COLO829 (cell line): Measurements from ENCODE around the gene ZSCAN22.
"Not testable (repeated sequence)": the region's sequence is repeated elsewhere in the genome, so short reads cannot be mapped to it uniquely, and the experiment has no call there.

Experiments used
- DNase-seq: peaks from one replicate; pipeline ENCODE4 v3.0.0; 2012; ENCODE audit warnings: low spot score

ZSCAN22 gene

DNA sequence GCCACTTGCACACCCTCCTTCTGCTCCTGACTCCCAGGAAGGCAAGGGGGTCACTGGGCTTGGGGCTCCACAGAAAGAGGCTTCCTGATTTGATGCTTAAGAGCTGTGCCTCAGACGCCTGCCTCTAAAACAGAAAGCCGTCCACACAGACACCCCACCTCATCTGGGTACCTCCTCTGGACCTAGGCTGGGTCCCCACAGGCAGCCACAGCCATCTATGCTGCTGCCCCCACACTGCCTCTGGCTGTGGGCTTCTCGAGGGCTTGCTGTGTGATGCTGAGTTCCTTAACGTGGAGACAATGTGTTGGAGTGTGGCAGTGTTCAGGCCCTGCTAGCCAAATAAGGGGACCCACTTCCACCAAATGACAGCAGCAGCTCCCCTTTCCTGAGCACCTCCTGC lies 8.5 kb upstream of the ZSCAN22 start:
- DNase-seq: no peak

DNA sequence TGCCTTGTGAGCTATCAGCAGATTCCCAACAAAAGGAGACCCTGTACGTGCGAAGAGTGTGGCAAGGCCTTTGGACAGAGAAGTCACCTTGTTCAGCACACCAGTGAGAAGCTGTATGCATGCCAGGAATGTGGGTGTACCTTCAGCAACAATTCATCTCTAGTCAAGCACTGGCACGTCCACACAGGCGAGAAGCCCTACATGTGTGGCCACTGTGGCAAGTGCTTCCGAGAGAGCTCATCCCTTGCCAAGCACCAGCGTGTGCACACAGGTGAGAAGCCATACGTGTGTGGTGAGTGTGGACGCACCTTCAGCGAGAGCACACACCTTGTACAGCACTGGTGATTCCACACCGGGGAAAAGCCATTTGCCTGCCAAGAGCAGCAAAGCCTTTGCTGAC lies 7.6 kb upstream of the ZSCAN22 start:
- no peak for DNase-seq

DNA sequence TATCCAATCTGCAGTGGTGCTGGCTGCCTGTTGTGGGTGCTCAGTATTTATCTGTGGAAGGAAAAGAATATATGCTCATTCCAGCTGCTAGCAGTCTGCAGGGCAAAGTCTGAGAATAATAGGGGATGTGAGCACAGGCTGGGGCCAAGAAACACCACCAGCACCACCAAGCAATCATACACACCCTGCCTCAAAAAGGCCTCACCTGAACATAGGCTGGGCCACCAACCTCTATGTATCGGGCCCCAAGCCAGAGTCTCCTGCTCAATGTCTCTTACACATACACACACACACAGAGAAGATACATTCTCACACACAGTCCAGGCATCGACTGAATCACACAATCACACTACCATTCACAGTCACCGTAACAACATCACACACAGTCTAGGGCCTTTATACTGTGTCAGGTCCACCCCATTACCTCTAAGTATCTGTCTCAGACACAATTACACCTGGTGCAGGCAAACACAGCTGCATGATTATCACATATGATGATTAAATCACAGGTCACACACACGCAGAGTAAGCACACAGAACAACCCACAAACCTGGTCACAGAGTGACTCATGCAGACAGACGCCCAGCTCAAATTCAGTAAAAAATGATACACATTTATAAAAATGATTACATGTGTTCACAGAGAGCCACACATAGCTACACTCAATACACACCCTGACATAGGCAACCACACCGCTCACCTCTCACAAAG lies 1.3 kb upstream of the ZSCAN22 start:
- no peak for DNase-seq

DNA sequence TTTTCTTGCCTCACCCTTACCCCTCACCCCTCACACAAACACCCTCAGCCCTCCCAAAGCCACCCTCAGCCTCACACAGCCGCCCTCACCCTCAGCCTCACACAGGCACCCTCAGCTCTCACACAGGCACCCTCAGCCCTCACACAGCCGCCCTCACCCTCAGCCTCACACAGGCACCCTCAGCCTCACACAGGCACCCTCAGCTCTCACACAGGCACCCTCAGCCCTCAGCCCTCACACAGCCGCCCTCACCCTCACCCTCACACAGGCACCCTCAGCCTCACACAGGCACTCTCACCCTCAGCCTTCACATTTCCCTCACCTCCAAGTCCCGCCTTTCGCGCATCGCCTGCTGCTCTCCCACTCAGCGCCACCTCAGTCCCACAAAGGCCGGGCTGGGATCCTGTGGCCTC lies 287 bp upstream of the ZSCAN22 start:
- no peak for DNase-seq

DNA sequence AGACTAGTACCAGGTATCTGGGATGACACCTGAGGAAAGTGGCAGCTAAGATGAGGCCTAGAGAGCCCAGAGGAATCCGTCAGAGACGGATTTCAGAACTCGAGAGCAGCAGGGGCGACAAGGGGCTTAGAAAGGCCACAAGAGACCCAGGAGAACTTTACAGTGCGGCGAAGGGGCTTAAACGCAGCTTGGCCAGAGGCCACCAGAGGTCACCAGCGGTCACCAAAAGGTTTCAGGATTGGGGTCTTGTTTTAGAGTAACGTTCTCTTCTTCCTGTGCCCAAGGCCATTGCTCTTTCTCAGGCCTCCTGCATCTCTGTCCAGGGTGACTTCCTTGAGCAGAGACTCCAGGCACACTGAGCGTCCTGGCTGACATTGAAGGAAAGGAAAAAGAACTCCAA lies 2.2 kb downstream of the ZSCAN22 start:
- DNase-seq: no peak

DNA sequence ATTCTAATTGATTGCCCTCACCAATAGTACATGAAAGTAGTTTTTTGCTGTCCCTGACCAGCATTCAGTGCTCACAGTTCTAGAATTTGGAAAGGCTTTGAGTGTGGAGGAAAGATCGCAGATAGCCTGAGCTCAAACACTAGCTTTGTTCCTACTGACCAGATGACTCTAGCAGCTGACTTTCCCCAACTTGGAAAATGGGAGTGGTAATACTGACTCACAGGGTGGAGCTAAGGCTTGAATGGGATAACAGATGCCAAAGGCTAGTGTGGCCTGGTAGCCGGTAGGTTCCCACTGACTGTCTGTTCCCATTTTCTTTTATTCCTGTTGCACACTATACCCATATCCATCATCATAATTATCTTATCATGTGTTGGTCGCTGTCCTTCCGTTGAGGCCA lies 3.7 kb downstream of the ZSCAN22 start:
- DNase-seq: peak; percentile 98

DNA sequence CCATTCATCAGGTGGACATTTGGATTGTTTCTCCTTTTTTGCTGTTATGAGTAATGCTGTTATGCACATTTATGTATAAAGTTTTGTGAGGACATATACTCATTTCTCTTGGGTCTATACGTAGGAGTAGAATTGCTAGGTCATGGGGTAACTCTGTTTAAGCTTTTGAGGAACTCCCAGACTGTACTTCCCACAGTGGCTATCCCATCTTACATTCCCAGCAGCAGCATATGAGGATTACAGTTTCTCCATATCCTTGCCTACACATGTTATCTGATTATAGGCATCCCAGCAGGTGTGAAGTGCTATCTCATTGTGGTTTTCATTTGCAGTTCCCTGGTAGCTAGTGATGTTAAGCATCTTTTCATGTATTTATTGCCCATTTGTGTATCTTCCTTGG lies 5.9 kb downstream of the ZSCAN22 start:
- no peak for DNase-seq

DNA sequence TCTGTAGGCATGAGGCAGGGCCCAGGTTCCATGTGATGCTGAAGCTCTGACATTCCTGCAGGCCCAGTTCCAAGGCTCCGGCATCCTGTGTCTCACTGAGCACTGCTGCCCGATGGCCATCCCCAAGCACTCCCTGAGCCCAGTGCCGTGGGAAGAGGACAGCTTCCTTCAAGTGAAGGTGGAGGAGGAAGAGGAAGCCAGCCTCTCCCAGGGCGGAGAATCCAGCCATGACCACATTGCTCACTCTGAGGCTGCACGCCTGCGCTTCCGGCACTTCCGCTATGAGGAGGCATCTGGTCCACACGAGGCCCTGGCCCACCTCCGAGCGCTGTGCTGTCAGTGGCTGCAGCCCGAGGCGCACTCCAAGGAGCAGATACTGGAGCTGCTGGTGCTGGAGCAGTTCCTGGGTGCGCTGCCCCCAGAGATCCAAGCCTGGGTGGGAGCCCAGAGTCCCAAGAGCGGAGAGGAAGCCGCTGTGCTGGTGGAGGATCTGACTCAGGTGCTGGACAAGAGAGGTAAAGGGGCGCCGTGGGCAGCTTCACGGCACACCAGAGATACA lies 8.0 kb downstream of the ZSCAN22 start:
- DNase-seq: no peak

DNA sequence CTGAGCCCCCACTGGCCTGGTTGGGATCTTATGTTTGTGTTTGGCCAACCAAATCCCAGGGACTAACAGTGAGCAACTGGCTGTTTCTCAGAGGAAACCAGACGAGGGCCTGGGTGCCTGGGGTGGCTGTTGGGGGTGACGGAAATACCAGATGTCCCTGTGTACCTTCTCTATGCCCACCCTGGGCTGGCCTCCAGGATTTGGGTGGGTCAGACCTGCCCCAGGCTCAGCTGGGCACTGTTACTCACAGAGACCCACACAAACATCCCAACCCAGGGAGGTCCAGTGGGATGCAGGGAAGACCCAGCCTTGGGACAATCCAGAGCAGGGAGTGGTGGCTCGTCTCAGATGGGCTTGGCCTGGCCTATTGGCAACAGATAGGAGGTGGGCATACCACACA lies 8.8 kb downstream of the ZSCAN22 start:
- DNase-seq: no peak

DNA sequence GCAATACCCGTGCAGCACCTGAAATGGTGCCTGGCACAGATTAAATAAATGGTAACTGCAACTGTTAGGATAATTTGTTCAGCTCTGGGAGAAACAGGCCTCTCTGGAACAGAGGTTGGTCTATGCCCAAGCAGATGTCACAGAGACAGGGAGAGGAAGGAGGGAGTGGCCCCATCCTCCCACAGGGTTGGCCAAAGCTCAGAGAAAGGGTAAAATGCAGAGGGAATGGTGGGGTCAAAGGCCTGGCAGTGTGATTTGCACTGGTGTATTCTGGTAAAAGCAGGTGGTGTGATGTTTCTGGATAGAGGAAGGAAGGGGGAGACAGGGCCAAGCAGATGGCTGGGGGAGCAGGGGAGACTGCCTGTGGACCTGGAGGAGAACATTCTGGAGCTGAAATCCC lies 9.4 kb downstream of the ZSCAN22 start:
- DNase-seq: no peak

DNA sequence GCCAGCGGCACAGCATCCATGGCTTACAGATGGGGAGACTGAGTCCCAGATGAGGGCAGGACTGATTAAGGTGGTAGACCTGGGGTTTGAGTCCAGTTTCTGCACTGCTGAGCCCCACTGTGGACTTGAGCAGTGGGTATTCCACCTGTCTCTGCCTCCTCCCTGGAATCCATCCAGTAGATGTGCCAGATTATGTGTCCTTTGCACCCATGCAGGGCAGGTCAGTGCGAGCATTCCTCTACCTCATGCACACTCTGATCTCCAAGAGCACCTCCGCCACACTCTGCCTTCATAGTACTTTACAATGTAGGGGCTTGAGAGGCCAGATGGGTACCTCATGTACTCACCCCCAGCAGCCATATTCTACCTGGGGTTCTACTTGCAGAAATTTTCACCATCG lies 10.0 kb downstream of the ZSCAN22 start:
- no peak for DNase-seq

DNA sequence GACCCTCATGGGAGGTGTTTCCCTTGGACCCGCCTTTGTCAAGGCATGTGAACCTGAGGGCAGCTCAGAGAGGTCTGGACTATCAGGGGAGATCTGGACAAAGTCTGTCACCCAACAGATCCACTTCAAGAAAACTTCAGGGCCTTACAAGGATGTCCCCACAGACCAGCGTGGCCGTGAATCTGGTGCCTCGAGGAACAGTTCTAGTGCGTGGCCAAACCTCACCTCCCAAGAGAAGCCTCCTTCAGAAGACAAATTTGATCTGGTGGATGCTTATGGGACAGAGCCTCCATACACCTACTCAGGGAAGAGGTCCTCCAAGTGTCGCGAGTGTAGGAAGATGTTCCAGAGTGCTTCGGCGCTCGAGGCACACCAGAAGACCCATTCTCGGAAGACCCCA lies 11.5 kb downstream of the ZSCAN22 start:
- DNase-seq: no peak

DNA sequence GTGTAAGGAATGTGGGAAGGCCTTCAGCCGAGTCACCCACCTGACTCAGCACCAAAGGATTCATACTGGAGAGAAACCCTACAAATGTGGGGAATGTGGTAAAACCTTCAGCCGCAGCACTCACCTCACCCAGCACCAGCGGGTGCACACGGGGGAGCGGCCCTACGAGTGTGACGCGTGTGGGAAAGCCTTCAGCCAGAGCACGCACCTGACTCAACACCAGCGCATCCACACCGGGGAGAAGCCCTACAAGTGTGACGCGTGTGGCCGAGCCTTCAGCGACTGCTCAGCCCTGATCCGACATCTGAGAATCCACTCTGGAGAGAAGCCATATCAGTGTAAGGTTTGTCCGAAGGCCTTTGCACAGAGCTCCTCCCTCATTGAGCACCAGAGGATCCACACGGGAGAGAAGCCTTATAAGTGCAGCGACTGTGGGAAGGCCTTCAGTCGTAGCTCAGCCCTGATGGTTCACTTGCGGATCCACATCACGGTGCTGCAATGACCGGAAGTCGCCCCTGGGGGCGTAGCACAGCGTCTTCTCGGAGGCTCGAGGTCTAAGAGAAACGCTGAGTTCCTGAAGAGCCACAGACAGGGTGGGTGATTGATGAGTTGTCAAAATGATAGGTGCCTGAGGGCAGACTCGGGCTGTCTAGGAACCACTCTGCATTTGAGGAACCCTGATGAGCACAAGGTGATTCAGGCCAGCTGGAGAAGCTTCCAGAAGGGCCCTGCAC lies 12.2 kb downstream of the ZSCAN22 start:
- DNase-seq: no peak

DNA sequence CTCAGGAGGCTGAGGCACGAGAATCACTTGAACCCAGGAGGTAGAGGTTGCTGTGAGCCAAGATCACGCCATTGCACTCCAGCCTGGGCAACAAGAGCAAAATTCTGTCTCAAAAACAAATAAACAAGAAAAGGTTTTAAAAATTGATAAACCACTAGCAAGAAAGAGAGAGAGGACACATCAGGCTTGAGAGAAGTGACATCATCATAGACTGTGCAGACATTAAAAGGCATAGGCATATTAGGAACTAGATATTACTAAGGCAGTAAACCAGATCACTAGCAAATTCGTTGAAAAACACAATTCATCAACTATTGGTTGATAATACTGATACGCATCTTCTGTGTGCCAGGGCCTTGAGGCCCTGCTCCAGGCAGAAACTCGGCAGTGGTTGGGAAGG lies 18.8 kb downstream of the ZSCAN22 start:
- no peak for DNase-seq

DNA sequence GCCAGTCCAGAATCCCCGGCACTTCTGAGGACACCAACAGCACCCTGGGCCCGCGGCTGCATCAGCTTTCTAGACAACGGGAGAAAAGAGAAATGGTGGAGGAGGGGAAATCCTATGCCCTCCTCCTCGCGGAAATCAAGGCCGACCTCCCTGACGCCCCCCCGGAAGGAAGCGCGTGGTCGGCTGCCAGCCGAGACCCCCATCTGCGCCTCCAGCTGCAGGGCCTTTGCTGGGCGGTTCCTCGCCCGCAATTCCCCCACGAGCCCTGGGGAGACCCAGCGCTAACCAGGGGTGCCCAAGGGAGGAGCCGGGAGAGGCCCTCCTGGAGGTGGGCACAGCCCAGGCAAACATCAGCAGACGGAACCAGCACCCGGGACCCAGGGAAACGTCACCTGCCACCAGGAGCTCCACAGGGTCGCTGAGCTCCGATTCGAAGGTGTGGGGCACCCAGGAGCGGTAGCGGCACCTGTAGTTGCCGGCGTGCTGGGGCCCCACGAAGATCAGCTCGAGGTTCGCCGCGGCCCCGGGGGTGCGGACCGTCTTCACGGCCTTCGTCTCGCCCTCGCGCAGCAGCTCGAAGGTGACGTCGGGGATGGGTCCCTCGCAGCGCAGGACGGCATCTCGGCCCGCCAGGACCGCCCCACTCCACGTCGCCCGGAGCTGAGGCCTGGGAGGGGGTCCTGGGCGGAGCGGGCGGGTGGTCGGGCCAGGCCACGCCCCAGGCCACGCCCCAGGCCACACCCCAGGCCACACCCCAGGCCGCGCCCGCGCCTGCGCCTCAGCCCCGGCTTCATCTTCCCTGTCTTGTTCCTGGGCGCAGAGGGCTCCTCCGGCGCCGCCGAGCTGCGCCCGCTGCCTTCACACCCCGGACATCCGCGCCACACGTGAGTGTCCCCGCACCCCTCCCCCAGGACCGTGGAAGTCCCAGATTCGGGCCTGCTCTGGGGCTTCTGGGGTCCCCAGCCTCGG lies 20.5 kb downstream of the ZSCAN22 start:
- peak; percentile 63 for DNase-seq

DNA sequence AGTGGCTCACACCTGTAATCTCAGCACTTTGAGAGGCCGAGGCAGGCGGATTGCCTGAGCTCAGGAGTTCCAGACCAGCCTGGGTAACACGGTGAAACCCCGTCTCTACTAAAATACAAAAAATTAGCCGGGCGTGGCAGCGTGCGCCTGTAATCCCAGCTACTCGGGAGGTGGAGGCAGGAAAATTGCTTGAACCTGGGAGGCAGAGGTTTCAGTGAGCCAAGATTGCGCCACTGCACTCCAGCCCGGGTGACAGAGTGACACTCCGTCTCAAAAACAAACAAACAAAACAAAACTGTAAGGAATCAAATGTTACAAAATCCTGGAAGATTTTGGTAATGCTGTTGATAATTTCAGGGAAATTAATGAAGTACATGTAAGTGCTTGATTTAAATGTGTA lies 21.3 kb downstream of the ZSCAN22 start:
- not testable (repeated sequence) for DNase-seq

DNA sequence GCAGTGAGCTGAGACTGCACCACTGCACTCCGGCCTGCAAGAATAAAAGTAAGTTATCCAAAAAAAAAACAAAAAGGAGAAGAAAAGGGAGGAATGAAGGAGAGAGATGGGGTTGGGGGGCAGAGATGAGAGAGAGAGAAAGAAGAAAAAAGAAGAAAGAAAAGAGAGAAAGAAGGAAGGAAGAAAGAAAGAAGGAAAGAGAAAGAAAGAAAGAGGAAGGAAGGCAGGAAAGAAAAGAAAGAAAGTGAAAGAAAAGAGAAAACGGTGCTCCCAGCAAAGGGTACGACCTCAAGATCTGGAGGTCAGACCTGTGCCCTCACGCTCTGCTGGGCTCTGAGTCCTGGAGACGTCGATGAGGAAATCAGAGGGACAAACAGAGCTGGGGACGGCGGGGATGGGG lies 22.8 kb downstream of the ZSCAN22 start:
- no peak for DNase-seq

DNA sequence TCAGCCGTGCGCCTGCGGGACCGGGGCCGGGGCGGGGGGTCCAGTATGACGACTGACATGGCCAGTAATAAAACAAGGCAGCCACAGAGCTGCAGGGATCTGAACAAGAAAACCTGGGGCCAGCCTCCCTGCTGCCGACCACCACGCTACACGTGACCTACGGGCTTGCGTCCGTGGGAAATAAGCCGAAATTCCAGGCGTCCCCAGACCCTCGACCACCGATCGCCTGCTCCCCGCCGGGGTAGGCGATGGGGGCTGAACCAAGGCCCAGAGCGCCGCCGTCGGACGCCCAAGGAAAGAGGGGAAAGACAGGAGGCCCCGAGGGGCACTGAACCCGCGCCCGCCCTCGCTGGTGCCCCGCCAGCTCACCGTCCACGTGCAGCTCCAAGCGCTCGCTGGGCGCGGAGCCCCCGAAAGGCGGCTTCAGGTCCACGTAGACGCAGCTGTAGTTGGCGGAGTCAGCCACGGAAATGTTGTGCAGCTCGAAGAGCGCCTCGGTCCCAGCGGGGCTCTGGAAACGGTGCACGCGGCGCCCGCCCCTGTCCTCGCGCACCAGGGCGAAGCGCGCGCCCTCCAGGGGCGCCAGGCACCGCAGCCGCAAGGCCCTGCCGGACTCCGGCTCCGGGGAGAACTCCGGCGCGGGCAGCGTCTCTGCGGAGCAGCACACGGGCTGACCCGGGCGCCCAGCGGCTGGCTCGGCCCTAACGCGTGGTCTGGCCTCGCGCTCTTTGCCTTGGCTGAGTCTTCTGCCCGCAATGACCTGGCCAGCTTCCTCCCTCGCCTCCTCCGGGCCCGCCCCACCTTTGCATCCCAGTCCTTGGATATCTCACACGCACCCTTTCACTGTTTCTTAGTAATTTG lies 23.4 kb downstream of the ZSCAN22 start:
- no peak for DNase-seq

DNA sequence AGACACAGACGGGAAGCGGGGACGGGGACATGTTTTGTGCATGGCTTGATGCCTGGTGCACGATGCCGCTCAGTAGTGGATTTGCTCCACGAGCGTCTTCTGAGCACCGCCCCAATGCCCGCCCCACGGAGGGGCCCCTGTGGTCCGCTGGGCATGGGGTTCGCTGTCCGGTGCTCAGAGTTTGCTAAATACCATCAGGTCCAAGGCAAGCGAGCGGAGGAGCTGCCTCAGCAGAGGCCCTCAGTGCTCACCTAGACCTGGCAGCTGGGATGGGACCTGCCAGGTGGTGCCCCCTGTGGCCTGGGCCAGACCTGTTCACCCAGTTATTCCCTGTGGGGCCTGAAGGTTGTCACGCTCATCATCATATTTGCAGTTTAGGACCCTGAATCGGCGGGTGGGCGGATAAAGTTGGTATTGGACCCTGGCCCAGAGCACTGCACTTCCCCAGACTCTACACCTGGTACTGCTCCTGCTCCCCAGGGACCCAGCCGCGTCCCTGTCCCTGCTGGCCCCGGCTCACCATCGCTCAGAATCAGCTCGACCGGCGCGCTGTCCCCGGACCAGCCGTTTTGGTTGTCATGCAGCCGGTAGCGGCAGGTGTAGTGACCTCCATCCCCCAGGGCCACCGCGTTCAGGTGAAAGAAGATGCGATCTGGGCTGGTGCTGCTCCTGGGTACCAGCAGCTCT lies 24.2 kb downstream of the ZSCAN22 start:
- no peak for DNase-seq

DNA sequence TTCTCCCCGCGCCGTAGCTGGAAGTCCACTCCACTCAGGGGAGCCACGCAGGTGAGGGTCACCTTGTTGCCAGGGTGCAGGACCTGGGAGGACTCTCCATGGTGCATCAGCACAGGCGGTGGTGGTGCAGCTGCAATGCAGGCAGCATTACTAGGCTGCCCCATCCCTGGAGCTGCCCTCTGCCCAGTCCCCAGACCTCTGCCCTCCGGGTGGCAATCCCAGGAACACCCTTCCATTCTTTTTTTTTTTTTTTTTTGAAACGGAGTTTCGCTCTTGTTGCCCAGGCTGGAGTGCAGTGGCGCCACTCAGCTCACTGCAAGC lies 24.7 kb downstream of the ZSCAN22 start:
- DNase-seq: no peak
